EL (cell line): Measurements from ENCODE around the gene SMIM35.

ENCODE experiments used
- DNase-seq: peaks from one replicate; pipeline ENCODE4 v3.0.0-alpha.2; 2016

The SMIM35 gene

GRCh38 chr11:118108513-118108912, 21.8 kb upstream of the SMIM35 start:
- DNase-seq = no peak

GRCh38 chr11:118106789-118107335, 20.1 kb upstream of the SMIM35 start:
- DNase-seq = peak; percentile 28

- DNase-seq = no peak
Measured at GRCh38 chr11:118105657-118106305, 19.0 kb upstream of the SMIM35 start.

GRCh38 chr11:118104491-118104890, 17.7 kb upstream of the SMIM35 start:
- DNase-seq = no peak

- no peak for DNase-seq
Measured at GRCh38 chr11:118102721-118103261, 16.0 kb upstream of the SMIM35 start.

GRCh38 chr11:118100691-118101232, 14.0 kb upstream of the SMIM35 start:
- DNase-seq = no peak

GRCh38 chr11:118099838-118100556, 13.2 kb upstream of the SMIM35 start:
- DNase-seq = no peak

- no peak for DNase-seq
Measured at GRCh38 chr11:118098996-118099837, 12.5 kb upstream of the SMIM35 start.

GRCh38 chr11:118095967-118096367, 9.2 kb upstream of the SMIM35 start:
- no peak for DNase-seq

- DNase-seq = no peak
Measured at GRCh38 chr11:118095493-118095892, 8.7 kb upstream of the SMIM35 start.

- no peak for DNase-seq
Measured at GRCh38 chr11:118092907-118093571, 6.3 kb upstream of the SMIM35 start.

- no peak for DNase-seq
Measured at GRCh38 chr11:118091690-118092089, 4.9 kb upstream of the SMIM35 start.

GRCh38 chr11:118090545-118091162, 3.9 kb upstream of the SMIM35 start:
- no peak for DNase-seq

- DNase-seq = no peak
Measured at GRCh38 chr11:118088531-118088930, 1.8 kb upstream of the SMIM35 start.

- DNase-seq = no peak
Measured at GRCh38 chr11:118087931-118088330, 1.2 kb upstream of the SMIM35 start.

GRCh38 chr11:118084656-118085055, 2.1 kb downstream of the SMIM35 start:
- no peak for DNase-seq

GRCh38 chr11:118084247-118084646, 2.5 kb downstream of the SMIM35 start:
- DNase-seq = no peak

- no peak for DNase-seq
Measured at GRCh38 chr11:118082880-118083552, 3.7 kb downstream of the SMIM35 start.

- DNase-seq = no peak
Measured at GRCh38 chr11:118081241-118081958, 5.4 kb downstream of the SMIM35 start.

- DNase-seq = no peak
Measured at GRCh38 chr11:118080296-118080695, 6.5 kb downstream of the SMIM35 start.
